Ectodermal cell (in vitro differentiated cells): ENCODE measurements around the gene GPR52.

Experiments used
- H3K27ac ChIP-seq: 2 replicates; pipeline ENCODE4 v1.7.0; 2013; ENCODE audit warnings: mild to moderate bottlenecking, low read depth, low read length; ENCODE audit not compliant: insufficient read depth, poor library complexity, severe bottlenecking
- H3K27me3 ChIP-seq: 2 replicates; pipeline ENCODE4 v1.7.0; 2013; ENCODE audit warnings: mild to moderate bottlenecking, low read length; ENCODE audit not compliant: insufficient read depth, control insufficient read depth, poor library complexity, severe bottlenecking
- H3K36me3 ChIP-seq: one replicate; pipeline ENCODE4 v1.7.0; 2013; ENCODE audit warnings: low read length; ENCODE audit not compliant: control insufficient read depth, insufficient read depth
- H3K4me1 ChIP-seq: one replicate; pipeline ENCODE4 v1.7.0; 2013; ENCODE audit warnings: low read length; ENCODE audit not compliant: control insufficient read depth, insufficient read depth
- H3K4me3 ChIP-seq: 2 replicates; pipeline ENCODE4 v1.7.0; 2013; ENCODE audit warnings: low read depth, low read length, control low read depth; ENCODE audit not compliant: insufficient read depth
- H3K9me3 ChIP-seq: 2 replicates; pipeline ENCODE4 v1.7.0; 2013; ENCODE audit warnings: mild to moderate bottlenecking, low read length, moderate library complexity; ENCODE audit not compliant: control insufficient read depth
- WGBS, 2 experiments: methylation state at CpG; one replicate each; pipeline ENCODE4 v1.1.7; 2013; ENCODE audit warnings: missing lambda C conversion rate in 2 of 2; 5-methylcytosine and 5-hydroxymethylcytosine counted together

Gene GPR52

GRCh38 chr1:174448974-174449373 is 1.2 kb downstream of the GPR52 start:
- Histone ChIP-seq H3K4me1 (no peaks in the 10 kb centered on the region), H3K27me3 (no peaks in the 10 kb centered on the region), H3K36me3 (no peaks in the 10 kb centered on the region), H3K9me3 (no peaks in the 10 kb centered on the region), H3K4me3 (no peak overlapping the region), H3K27ac (no peak overlapping the region)
- WGBS, 2 experiments: 96 to 98% methylated on average over 4 to 5 of the region's 5 CpGs

- Histone ChIP-seq H3K4me1 (no peaks in the 10 kb centered on the region), H3K9me3 (no peaks in the 10 kb centered on the region), H3K36me3 (no peaks in the 10 kb centered on the region), H3K27ac (no peak overlapping the region), H3K27me3 (no peaks in the 10 kb centered on the region), H3K4me3 (no peak overlapping the region)
- 91 to 92% methylated on average over 5 of the region's 6 CpGs for WGBS, 2 experiments
Measured at GRCh38 chr1:174451408-174451807, 3.6 kb downstream of the GPR52 start.

DNA sequence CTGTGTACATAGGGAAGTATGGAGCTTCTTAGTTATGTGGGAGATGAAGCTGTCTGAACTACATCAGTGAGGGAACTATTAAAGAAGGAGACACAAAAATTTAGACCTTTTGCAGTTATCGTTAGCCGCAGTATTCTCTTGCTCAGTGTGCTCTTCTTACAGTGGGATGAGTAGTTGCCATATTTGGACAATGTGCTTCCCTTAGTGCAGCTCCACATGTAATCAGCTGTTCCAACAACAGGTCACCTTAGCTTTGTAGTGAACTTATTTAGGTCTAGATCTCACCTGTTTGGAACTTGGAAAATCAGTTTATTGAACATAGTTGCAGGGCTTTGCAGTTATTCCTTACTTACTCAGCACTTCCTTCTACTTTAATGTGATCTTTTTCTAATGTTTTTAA is 18.1 kb downstream of the GPR52 start:
- WGBS, 2 experiments: 94 to 97% methylated on average over 2 of the region's 2 CpGs
- Histone ChIP-seq H3K27me3 (no peaks in the 10 kb centered on the region), H3K4me3 (no peak overlapping the region), H3K4me1 (no peaks in the 10 kb centered on the region), H3K9me3 (no peaks in the 10 kb centered on the region), H3K36me3 (no peaks in the 10 kb centered on the region), H3K27ac (no peak overlapping the region)

DNA sequence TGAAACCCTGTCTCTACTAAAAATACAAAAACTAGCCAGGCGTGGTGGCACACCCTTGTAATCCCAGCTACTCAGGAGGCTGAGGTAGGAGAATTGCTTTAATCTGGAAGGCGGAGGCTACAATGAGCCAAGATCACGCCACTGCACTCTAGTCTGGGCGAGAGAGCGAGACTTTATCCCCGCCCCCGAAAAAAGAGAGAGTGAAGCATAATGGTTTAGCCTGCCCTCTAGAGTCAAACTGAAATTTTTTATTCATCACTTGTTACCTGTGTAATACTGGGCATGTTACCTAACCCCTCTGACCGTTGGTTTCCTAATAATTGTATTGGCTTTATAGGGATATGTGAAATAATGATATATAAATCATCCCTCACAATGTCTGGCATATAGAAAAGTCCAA is 18.8 kb downstream of the GPR52 start:
- no peaks in the 10 kb centered on the region for H3K9me3 ChIP-seq
- 90 to 95% methylated on average over 7 of the region's 8 CpGs for WGBS, 2 experiments
- no peaks in the 10 kb centered on the region for H3K27me3 ChIP-seq
- no peak overlapping the region for H3K4me3 ChIP-seq
- no peak overlapping the region for H3K27ac ChIP-seq
- no peaks in the 10 kb centered on the region for H3K36me3 ChIP-seq
- H3K4me1 ChIP-seq: no peaks in the 10 kb centered on the region

GRCh38 chr1:174469052-174469451 is 21.3 kb downstream of the GPR52 start:
- Histone ChIP-seq H3K27me3 (no peaks in the 10 kb centered on the region), H3K27ac (no peak overlapping the region), H3K9me3 (no peaks in the 10 kb centered on the region), H3K4me1 (no peaks in the 10 kb centered on the region), H3K36me3 (no peaks in the 10 kb centered on the region), H3K4me3 (no peak overlapping the region)
- 80 to 100% methylated on average over 1 to 2 of the region's 2 CpGs for WGBS, 2 experiments

GRCh38 chr1:174469687-174470086 is 21.9 kb downstream of the GPR52 start:
- Histone ChIP-seq H3K4me3 (no peak overlapping the region), H3K36me3 (no peaks in the 10 kb centered on the region), H3K9me3 (no peaks in the 10 kb centered on the region), H3K27me3 (no peaks in the 10 kb centered on the region), H3K4me1 (no peaks in the 10 kb centered on the region), H3K27ac (no peak overlapping the region)
- WGBS, 2 experiments: 59 to 82% methylated on average over 1 of the region's 1 CpG

GRCh38 chr1:174479281-174479680 is 31.5 kb downstream of the GPR52 start:
- Histone ChIP-seq H3K4me3 (no peak overlapping the region), H3K27ac (no peak overlapping the region), H3K4me1 (no peaks in the 10 kb centered on the region), H3K27me3 (no peaks in the 10 kb centered on the region), H3K36me3 (no peaks in the 10 kb centered on the region), H3K9me3 (no peaks in the 10 kb centered on the region)
- WGBS, 2 experiments: 92 to 100% methylated on average over 1 of the region's 1 CpG

DNA sequence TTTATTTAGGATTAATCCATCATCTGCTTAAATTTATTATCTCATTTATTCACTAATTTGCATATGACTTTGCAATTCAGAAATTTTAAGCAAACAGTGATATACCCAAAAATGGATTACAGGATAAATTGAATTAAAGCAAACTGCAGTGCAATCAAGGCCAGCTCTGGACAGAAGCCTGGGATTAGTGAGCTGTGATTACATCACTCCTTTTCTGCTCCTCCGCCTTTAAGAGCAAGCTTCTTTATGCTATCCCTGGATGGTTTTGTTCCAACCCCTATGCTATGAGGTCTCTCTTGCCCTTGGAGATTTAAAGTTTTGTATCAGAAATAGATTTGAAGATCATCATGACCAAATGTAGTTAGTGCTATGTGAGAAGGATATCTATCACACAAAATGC is 32.6 kb downstream of the GPR52 start:
- H3K4me1 ChIP-seq: no peaks in the 10 kb centered on the region
- no peaks in the 10 kb centered on the region for H3K9me3 ChIP-seq
- H3K27ac ChIP-seq: no peak overlapping the region
- no peaks in the 10 kb centered on the region for H3K27me3 ChIP-seq
- H3K36me3 ChIP-seq: no peaks in the 10 kb centered on the region
- H3K4me3 ChIP-seq: no peak overlapping the region
- WGBS, 2 experiments: 87 to 91% methylated on average over 1 of the region's 1 CpG

GRCh38 chr1:174491606-174492005 is 43.8 kb downstream of the GPR52 start:
- H3K4me3 ChIP-seq: no peak overlapping the region
- H3K36me3 ChIP-seq: no peaks in the 10 kb centered on the region
- H3K27ac ChIP-seq: no peak overlapping the region
- H3K9me3 ChIP-seq: no peaks in the 10 kb centered on the region
- no peaks in the 10 kb centered on the region for H3K27me3 ChIP-seq
- no peaks in the 10 kb centered on the region for H3K4me1 ChIP-seq
- 80 to 97% methylated on average over 2 of the region's 2 CpGs for WGBS, 2 experiments

DNA sequence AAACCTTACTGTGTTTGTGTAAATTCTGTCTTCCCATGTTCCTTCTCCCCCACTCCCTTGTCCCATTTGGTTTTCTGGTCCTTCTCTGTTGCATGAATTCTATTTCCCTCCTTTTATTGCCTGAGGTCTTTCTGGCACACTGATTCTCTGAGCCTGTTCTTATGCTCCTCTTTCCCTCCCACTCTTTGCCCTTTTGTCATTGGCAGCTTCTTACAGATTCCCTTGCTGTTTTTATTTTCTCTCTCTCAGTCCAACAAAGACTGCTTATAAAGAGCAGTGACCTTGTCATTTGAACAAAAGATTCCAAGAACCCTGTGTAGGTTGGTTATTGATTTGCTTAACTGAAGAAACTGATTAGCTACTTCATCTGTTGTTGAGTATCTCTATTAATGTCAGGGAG is 49.7 kb downstream of the GPR52 start:
- H3K4me3 ChIP-seq: no peak overlapping the region
- peaks cover 3% of the 10 kb centered on the region for H3K4me1 ChIP-seq
- H3K27ac ChIP-seq: peak overlapping the region; percentile 53
- no peaks in the 10 kb centered on the region for H3K36me3 ChIP-seq
- no peaks in the 10 kb centered on the region for H3K27me3 ChIP-seq
- H3K9me3 ChIP-seq: no peaks in the 10 kb centered on the region
